Muscle of leg (tissue), 11 donors: ENCODE measurements around the gene IL4. TPM values are rescaled to one million over a fixed set of nuclear protein-coding genes. Genes with fewer than 3 reads are reported as not detected.

Source experiments
- DNase-seq: peaks from one replicate; pipeline ENCODE4 v3.0.0; 2013
- H3K27ac ChIP-seq: one replicate; pipeline ENCODE4 v1.5.1; 2013; ENCODE audit warnings: mild to moderate bottlenecking, low read length, control low read depth
- H3K27me3 ChIP-seq: one replicate; pipeline ENCODE4 v1.6.1; 2013; ENCODE audit warnings: low read length; ENCODE audit not compliant: control insufficient read depth, insufficient read depth
- H3K36me3 ChIP-seq: one replicate; pipeline ENCODE4 v1.6.1; 2013; ENCODE audit warnings: low read length; ENCODE audit not compliant: control insufficient read depth, insufficient read depth
- H3K4me1 ChIP-seq: one replicate; pipeline ENCODE4 v1.6.1; 2013; ENCODE audit warnings: low read length; ENCODE audit not compliant: control insufficient read depth, insufficient read depth
- H3K4me3 ChIP-seq: one replicate; pipeline ENCODE4 v1.5.1; 2013; ENCODE audit warnings: low read length, control low read depth
- H3K9me3 ChIP-seq: replicated peaks from 2 replicates; pipeline ENCODE4 v1.6.1; 2013; ENCODE audit warnings: low read depth, low read length; ENCODE audit not compliant: control insufficient read depth
- WGBS: methylation state at CpG from one replicate; pipeline ENCODE4 v1.1.5; 2013; ENCODE audit warnings: missing lambda C conversion rate; ENCODE audit not compliant: insufficient coverage; 5-methylcytosine and 5-hydroxymethylcytosine counted together
- polyA plus RNA-seq, 8 donors: library from polyadenylated mRNA; unstranded; fragments of 120-200 nt; gene quantifications; one replicate each; pipeline versions ENCODE4 v1.2.1 to v1.2.3, GENCODE V29; 2013; ENCODE audit warnings: inconsistent platforms in 1 of 8, low replicate concordance in 1 of 8; ENCODE audit not compliant: insufficient read length in 8 of 8, insufficient read depth in 1 of 8
- total RNA-seq: library from RNA; stranded (reverse); fragments of 120-200 nt; gene quantifications from one replicate; pipeline ENCODE4 v1.2.4, GENCODE V29; 2013

Gene IL4
- total and polyA plus RNA-seq, 9 donors = 0.18 TPM; not detected in 8

DNA sequence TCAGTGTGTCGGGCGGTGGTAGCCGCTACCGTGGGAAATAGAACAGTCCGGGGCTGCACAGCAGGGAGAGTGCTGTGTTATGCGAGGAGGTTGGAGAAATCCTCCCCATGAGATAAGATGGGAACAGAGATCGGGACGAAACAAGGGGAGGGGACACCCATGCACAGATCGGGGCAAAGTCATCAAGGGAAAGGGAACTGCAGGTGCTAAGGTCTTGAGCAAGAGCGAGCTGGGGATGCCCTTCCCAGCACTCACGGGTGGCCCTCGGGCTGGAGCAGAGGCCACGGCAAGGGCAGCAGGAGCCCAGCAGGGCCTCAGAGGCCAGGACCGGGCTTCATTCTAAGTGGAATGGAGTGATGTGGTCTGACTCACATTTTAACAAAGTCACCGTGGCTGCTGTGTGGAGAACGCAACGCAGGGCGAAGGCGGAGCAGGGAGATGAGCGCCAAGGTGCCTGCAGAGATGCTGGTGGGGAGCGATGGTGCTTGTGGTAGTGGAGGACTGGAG, 8.2 kb upstream of the IL4 start:
- 88% methylated on average over 17 of the region's 21 CpGs for WGBS
- no peaks in the 10 kb centered on the region for H3K9me3 ChIP-seq
- DNase-seq = no peak

GRCh38 chr5:132666310-132667123, 7.3 kb upstream of the IL4 start:
- H3K27ac ChIP-seq = no peak overlapping the region
- no peaks in the 10 kb centered on the region for H3K9me3 ChIP-seq
- DNase-seq = no peak
- H3K4me1 ChIP-seq = peaks cover 7% of the 10 kb centered on the region
- no peak overlapping the region for H3K4me3 ChIP-seq
- no peaks in the 10 kb centered on the region for H3K36me3 ChIP-seq
- peaks cover 3% of the 10 kb centered on the region for H3K27me3 ChIP-seq
- WGBS = 87% methylated on average over 8 of the region's 16 CpGs

More for the DNA sequence above, 8.2 kb upstream of the IL4 start:
- Histone ChIP-seq H3K4me1 (peaks cover 7% of the 10 kb centered on the region), H3K36me3 (no peaks in the 10 kb centered on the region), H3K4me3 (no peak overlapping the region), H3K27me3 (peaks cover 3% of the 10 kb centered on the region), H3K27ac (no peak overlapping the region)

- no peak for DNase-seq
- no peak overlapping the region for H3K4me3 ChIP-seq
- peaks cover 7% of the 10 kb centered on the region for H3K4me1 ChIP-seq
- peaks cover 3% of the 10 kb centered on the region for H3K27me3 ChIP-seq
- 83% methylated on average over 5 of the region's 10 CpGs for WGBS
- H3K27ac ChIP-seq = no peak overlapping the region
- H3K36me3 ChIP-seq = no peaks in the 10 kb centered on the region
- no peaks in the 10 kb centered on the region for H3K9me3 ChIP-seq
These were observed 6.5 kb upstream of the IL4 start for GRCh38 chr5:132667309-132667708.

DNA sequence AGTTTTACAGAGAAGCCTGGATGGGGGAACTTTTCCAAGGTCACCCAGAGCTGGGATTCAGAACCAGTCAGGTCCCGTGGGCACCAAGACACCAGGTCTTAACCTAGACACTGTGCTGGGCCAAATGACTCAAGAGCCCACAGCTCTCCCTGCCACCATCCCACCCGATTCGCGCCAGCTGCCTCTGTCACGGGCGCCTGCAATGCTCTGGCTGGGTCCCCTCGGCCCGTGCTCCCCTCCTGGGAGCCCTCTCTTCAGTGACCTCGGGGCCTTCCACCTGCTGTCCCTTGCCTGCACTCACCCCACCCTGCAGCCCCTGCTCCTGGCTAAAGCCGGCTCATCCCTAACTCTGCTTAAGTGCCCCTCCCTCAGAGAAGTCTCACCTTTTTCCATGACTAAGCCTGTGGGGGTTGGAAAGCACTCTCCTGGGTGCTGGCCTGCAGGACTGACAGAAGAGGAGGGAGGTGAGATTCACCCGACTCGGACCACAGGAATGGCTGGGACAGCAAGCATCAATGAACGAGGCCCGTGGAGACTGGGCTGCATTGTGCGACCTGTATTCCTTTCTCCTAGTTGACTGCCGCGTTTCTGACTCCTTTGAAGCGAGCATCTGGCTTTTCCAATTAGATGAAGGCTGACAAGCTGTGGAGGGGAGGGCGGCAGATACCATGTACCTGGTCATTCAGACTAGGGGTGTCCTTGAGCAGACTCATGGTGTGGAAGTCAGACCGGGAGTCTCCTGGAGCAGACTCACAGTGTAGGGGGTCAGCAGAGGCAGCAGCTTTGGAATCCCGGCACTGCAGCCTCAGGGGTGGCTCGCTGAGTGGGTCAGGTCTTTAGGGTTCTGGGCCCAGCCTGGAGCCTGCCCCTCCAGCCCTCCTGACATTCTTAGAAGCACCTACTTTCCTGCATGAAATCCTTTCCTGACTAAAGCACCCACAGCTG, 5.8 kb upstream of the IL4 start:
- 58% methylated on average over 20 of the region's 22 CpGs for WGBS
- Histone ChIP-seq H3K4me3 (no peak overlapping the region), H3K4me1 (peaks cover 6% of the 10 kb centered on the region), H3K27me3 (peaks cover 3% of the 10 kb centered on the region), H3K27ac (no peak overlapping the region), H3K36me3 (no peaks in the 10 kb centered on the region), H3K9me3 (no peaks in the 10 kb centered on the region)
- no peak for DNase-seq

GRCh38 chr5:132668706-132669454, 4.9 kb upstream of the IL4 start:
- Histone ChIP-seq H3K4me3 (no peak overlapping the region), H3K27me3 (peaks cover 3% of the 10 kb centered on the region), H3K27ac (no peak overlapping the region), H3K4me1 (no peaks in the 10 kb centered on the region), H3K9me3 (no peaks in the 10 kb centered on the region), H3K36me3 (no peaks in the 10 kb centered on the region)
- WGBS = 72% methylated on average over 7 of the region's 14 CpGs
- no peak for DNase-seq

GRCh38 chr5:132669455-132669820, 4.4 kb upstream of the IL4 start:
- 78% methylated on average over 4 of the region's 7 CpGs for WGBS

GRCh38 chr5:132669966-132670882, 3.6 kb upstream of the IL4 start:
- WGBS = 83% methylated on average over 9 of the region's 16 CpGs
- DNase-seq = no peak
- no peaks in the 10 kb centered on the region for H3K9me3 ChIP-seq
- H3K4me3 ChIP-seq = no peak overlapping the region
- H3K36me3 ChIP-seq = no peaks in the 10 kb centered on the region
- peaks cover 2% of the 10 kb centered on the region for H3K27me3 ChIP-seq
- no peaks in the 10 kb centered on the region for H3K4me1 ChIP-seq
- no peak overlapping the region for H3K27ac ChIP-seq

More at GRCh38 chr5:132669455-132669820, 4.4 kb upstream of the IL4 start:
- Histone ChIP-seq H3K4me1 (no peaks in the 10 kb centered on the region), H3K9me3 (no peaks in the 10 kb centered on the region), H3K36me3 (no peaks in the 10 kb centered on the region), H3K4me3 (no peak overlapping the region), H3K27ac (no peak overlapping the region), H3K27me3 (peaks cover 3% of the 10 kb centered on the region)
- DNase-seq = no peak

DNA sequence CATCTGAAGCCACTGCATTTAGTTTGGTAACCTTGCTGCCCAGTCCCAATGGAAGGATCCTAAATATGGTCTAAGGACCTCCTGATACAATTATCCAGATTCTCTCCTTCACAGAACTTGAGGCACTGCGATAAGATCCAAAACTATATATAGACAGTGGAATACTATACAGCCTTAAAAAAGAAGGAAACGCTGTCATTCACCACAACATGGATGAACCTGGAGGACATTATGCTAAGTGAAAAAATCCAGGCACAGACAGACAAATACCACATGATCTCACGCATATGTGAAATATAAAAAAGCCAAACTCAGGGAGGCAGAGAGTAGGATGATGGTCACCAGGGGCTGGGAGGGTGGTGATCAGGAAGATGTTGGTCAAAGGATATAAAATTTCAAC, 2.8 kb upstream of the IL4 start:
- no peak for DNase-seq
- Histone ChIP-seq H3K27ac (no peak overlapping the region), H3K27me3 (peaks cover 2% of the 10 kb centered on the region), H3K36me3 (no peaks in the 10 kb centered on the region), H3K4me1 (no peaks in the 10 kb centered on the region), H3K4me3 (no peak overlapping the region), H3K9me3 (no peaks in the 10 kb centered on the region)
- no CpG with 5 or more reads among the region's 3 CpGs for WGBS

GRCh38 chr5:132673488-132673887, 301 bp upstream of the IL4 start:
- no peak for DNase-seq
- WGBS = no CpG with 5 or more reads among the region's 1 CpG
- no peak overlapping the region for H3K27ac ChIP-seq
- no peaks in the 10 kb centered on the region for H3K9me3 ChIP-seq
- no peak overlapping the region for H3K4me3 ChIP-seq
- no peaks in the 10 kb centered on the region for H3K36me3 ChIP-seq
- H3K27me3 ChIP-seq = no peaks in the 10 kb centered on the region
- no peaks in the 10 kb centered on the region for H3K4me1 ChIP-seq
